Amniotic epithelial cell (primary cell): Measurements from ENCODE around the gene STRA6.

Experiments used
- DNase-seq: peaks from one replicate; pipeline ENCODE4 v3.0.0-alpha.2; 2010; ENCODE audit warnings: low read depth

Gene STRA6

GRCh38 chr15:74131628-74132413 lies 70.8 kb downstream of the STRA6 start:
- DNase-seq, result no peak

GRCh38 chr15:74130849-74131627 lies 71.5 kb downstream of the STRA6 start:
- DNase-seq, result no peak

GRCh38 chr15:74130155-74130848 lies 72.3 kb downstream of the STRA6 start, which contains the start of gene ISLR2:
TSS of gene ISLR2 (plus strand) at chr15:74130586. CDS start at chr15:74132755, 2,169 bp downstream.
- DNase-seq, result no peak

- no peak for DNase-seq
These were observed 72.9 kb downstream of the STRA6 start for GRCh38 chr15:74129586-74130154.
